Skeletal muscle tissue (tissue), 4 donors: ENCODE measurements around the gene IGSF1. TPM values are rescaled to one million over a fixed set of nuclear protein-coding genes. Genes with fewer than 3 reads are reported as not detected.

ENCODE experiments used
- H3K27ac ChIP-seq: one replicate; pipeline ENCODE4 v1.7.0; 2013; ENCODE audit warnings: mild to moderate bottlenecking, low read depth, low read length, inconsistent platforms
- H3K27me3 ChIP-seq, 3 donors: one replicate each; pipeline ENCODE4 v1.7.0; 2013; ENCODE audit warnings: low read length in 3 of 3; ENCODE audit not compliant: control insufficient read depth in 3 of 3, insufficient read depth in 3 of 3
- H3K36me3 ChIP-seq, 3 donors: one replicate each; pipeline ENCODE4 v1.7.0; 2013; ENCODE audit warnings: low read length in 3 of 3; ENCODE audit not compliant: control insufficient read depth in 3 of 3, insufficient read depth in 3 of 3
- H3K4me1 ChIP-seq, 3 donors: one replicate each; pipeline ENCODE4 v1.7.0; 2013; ENCODE audit warnings: low read length in 3 of 3, mild to moderate bottlenecking in 3 of 3; ENCODE audit not compliant: control insufficient read depth in 3 of 3, insufficient read depth in 3 of 3
- H3K4me3 ChIP-seq, 3 donors: one replicate each; pipeline ENCODE4 v1.7.0; 2013; ENCODE audit warnings: low read length in 3 of 3
- H3K9ac ChIP-seq, 3 donors: one replicate each; pipeline ENCODE4 v1.7.0; 2013; ENCODE audit warnings: low read length in 3 of 3, mild to moderate bottlenecking in 3 of 3, moderate library complexity in 2 of 3, low read depth in 1 of 3
- H3K9me3 ChIP-seq, 3 donors: one replicate each; pipeline ENCODE4 v1.7.0; 2013; ENCODE audit warnings: low read length in 3 of 3; ENCODE audit not compliant: control insufficient read depth in 3 of 3
- total RNA-seq: library from RNA; depleted of rRNA; stranded (reverse); fragments of >200 nt; gene quantifications from one replicate; pipeline ENCODE4 v1.2.3, GENCODE V29; 2014
- donor health status: Osteomylitis.

IGSF1 gene
- total RNA-seq, 1 donor from 2014 or later: 59.5 TPM

DNA sequence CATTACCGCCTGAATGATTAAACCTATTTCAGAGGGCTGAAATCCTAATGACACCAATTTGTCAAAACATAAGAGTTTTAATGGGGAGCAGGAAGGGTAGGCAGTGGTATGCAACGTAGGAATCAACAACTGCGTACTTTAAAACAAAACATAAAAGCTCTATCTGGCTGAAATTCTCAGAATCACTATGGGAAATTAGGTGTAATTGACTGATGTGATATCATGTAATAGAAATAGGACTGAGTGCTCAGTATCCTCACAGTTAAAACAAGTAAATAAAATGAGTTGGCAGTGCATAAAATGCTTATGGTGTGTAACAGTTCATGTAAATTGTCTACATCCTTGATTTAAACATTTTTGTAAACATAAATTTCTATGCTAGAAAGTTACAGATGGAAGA is 13.6 kb upstream of the IGSF1 start:
- H3K27ac ChIP-seq: no peak overlapping the region
- no peaks in the 10 kb centered on the region for H3K9me3 ChIP-seq
- H3K4me3 ChIP-seq: no peak overlapping the region
- H3K36me3 ChIP-seq: no peaks in the 10 kb centered on the region
- no peak overlapping the region for H3K9ac ChIP-seq
- no peaks in the 10 kb centered on the region for H3K4me1 ChIP-seq
- peaks cover 0 to 2% (median 0%) of the 10 kb centered on the region in 3 donors for H3K27me3 ChIP-seq

DNA sequence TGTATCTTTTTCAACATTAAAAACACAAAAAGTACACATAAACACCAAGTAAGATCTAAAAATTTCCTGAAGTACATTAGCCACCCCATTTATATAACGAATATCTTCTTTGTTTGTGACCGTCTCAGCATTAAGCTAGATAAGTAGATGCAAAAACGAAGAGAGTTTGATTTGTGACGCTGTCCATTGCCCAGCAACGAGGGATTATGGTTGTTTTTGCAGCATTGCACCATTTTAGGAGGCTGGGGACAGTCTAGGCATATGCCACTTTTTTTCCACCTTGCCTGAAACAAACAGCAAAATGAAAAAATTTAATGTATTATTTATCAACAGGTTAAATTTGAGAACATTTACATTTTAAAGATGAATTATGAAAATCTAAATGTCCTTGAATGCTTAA is 12.0 kb upstream of the IGSF1 start:
- H3K9ac ChIP-seq: no peak overlapping the region
- no peak overlapping the region for H3K4me3 ChIP-seq
- H3K9me3 ChIP-seq: no peaks in the 10 kb centered on the region
- H3K4me1 ChIP-seq: no peaks in the 10 kb centered on the region
- H3K27ac ChIP-seq: no peak overlapping the region
- H3K27me3 ChIP-seq: peaks cover 0 to 4% (median 0%) of the 10 kb centered on the region in 3 donors
- no peaks in the 10 kb centered on the region for H3K36me3 ChIP-seq

DNA sequence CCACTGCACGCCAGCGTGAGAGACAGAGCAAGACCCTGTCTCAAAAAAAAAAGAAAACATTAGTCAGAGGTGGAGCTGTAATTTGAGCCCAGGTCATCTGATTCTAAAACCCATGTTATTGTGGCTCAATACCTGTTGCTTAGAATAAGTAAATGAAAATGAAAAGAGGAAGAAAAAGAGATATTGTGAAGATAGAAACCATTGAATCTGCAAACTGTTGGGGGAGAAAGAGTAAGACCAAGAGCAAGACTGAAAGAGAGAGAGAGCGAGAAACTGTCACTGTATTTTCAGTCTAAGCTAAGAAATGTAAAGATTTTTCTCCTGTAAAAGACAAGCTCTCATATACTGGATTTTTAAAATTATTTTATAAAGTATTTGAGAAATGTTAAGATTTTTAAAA is 9.7 kb upstream of the IGSF1 start:
- Histone ChIP-seq H3K4me3 (no peak overlapping the region), H3K27me3 (peaks cover 0 to 5% (median 0%) of the 10 kb centered on the region in 3 donors)

DNA sequence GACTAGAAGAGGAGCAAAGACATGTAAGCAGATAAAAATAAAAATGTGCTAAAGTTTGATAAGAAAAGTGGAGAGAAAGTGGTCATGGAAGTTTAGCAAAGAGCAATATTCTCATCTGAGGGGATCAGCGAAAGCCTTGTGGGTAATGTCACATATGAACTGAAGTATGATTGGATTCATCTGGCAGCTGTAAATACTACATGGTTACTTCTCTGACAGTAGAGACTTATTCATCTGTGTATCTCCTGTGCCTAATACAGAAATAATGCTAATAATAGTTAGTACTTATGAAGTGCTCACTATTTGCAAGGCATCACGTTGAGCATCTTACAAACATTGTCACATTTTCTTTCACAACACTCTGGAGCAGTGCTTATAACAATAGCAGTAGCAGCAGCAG is 8.9 kb upstream of the IGSF1 start:
- no peaks in the 10 kb centered on the region for H3K36me3 ChIP-seq
- no peak overlapping the region for H3K27ac ChIP-seq
- no peak overlapping the region for H3K9ac ChIP-seq
- H3K4me1 ChIP-seq: no peaks in the 10 kb centered on the region
- no peak overlapping the region for H3K4me3 ChIP-seq
- no peaks in the 10 kb centered on the region for H3K9me3 ChIP-seq
- H3K27me3 ChIP-seq: peaks cover 0 to 5% (median 0%) of the 10 kb centered on the region in 3 donors

More for the DNA sequence above, 9.7 kb upstream of the IGSF1 start:
- Histone ChIP-seq H3K27ac (no peak overlapping the region), H3K4me1 (no peaks in the 10 kb centered on the region), H3K36me3 (no peaks in the 10 kb centered on the region), H3K9me3 (no peaks in the 10 kb centered on the region), H3K9ac (no peak overlapping the region)

DNA sequence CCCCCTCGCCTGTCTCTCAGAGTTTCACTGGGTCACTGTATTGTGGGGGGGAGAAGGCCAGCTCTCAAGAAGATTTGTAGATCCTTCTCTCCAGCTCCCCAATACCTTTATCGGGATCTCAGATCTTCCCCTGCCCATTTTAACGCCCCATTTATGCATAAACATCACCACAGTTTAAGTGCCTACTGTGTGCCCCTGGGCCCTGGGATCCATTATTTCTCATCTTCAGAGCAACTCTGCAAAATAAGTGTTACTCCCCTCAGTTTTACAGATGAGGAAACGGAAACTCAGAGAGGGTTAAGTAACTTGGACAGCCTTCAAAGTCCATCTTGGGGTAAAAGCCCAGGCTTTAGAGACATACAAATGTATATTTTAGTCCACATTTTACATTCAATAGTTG is 421 bp upstream of the IGSF1 start:
- Histone ChIP-seq H3K9me3 (no peaks in the 10 kb centered on the region), H3K27me3 (peaks cover 0 to 9% (median 0%) of the 10 kb centered on the region in 3 donors), H3K27ac (no peak overlapping the region), H3K4me3 (no peak overlapping the region), H3K9ac (no peak overlapping the region), H3K36me3 (no peaks in the 10 kb centered on the region), H3K4me1 (no peaks in the 10 kb centered on the region)

DNA sequence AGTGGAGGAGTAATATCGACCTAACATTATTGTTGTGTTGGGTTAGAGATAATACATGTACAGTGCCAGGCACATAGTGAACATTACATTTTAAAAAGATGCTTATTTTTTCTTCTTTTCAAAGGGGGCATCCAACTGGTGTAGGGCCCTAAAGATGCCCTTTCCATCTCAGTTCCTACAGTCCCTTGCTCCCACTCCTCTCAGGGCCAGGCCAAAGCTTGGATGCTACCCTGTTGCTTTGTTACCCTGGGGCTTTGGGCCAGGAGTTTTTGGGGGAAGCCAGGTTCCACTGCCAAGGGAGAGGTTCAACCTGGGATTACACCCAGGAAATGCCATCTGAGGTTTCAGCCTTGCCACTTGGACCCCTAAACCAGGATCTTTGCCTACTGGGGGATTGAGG is 918 bp downstream of the IGSF1 start:
- Histone ChIP-seq H3K9ac (no peak overlapping the region), H3K27me3 (peaks cover 0 to 14% (median 0%) of the 10 kb centered on the region in 3 donors), H3K4me3 (no peak overlapping the region), H3K36me3 (no peaks in the 10 kb centered on the region), H3K9me3 (no peaks in the 10 kb centered on the region), H3K4me1 (no peaks in the 10 kb centered on the region), H3K27ac (no peak overlapping the region)

DNA sequence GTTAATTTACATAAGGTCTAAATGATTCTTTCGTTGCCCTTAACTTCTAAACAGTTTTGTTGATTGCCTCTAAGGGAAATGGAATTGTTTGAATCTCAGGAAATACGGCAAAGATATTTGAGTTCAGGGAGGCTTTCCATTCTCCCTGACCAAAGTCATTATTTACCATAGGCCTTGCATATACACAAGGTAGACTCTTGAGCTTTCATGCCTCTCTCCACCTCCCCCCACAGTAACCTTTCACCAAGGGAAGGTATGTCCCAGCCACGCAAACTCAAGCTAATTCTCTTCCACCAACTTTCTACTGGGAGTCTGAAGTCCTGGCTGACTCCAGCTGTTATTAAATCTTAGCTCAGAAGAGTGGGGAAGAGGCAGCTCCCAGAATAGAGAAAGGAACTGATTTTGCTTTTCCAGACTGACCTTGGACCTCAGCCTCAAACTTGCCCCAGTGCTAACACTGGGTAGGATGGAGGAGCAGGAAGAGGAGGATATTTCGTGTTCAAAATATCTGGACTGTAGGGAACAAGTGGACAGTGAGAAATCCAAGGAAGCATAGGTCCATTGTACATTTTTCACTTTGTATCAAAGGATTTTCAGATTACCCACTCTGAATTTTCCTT is 1.4 kb downstream of the IGSF1 start:
- H3K36me3 ChIP-seq: no peaks in the 10 kb centered on the region
- no peaks in the 10 kb centered on the region for H3K4me1 ChIP-seq
- H3K27ac ChIP-seq: no peak overlapping the region
- no peak overlapping the region for H3K9ac ChIP-seq
- no peaks in the 10 kb centered on the region for H3K9me3 ChIP-seq
- H3K27me3 ChIP-seq: peaks cover 0 to 14% (median 0%) of the 10 kb centered on the region in 3 donors
- H3K4me3 ChIP-seq: no peak overlapping the region

DNA sequence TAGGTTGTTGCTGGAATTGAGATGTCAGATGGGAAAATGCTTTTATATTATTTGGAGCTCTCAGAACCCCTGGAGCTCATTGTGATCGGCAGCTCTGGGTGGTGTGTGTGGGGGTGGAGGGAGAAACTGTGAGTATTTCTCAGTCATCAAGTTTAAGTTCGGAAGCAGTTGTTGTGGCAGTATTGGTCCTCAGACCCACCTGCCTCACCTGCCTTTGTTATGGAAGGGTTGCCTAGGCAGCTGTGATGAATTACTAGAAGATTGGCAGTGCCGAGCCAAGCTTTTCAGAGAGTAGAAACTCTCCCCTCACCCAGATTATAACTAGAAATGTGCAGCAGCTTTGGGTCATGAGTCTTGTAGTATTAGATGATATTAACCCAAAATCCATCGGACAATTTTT is 9.5 kb downstream of the IGSF1 start:
- no peaks in the 10 kb centered on the region for H3K9me3 ChIP-seq
- H3K4me1 ChIP-seq: no peaks in the 10 kb centered on the region
- no peaks in the 10 kb centered on the region for H3K36me3 ChIP-seq
- no peak overlapping the region for H3K27ac ChIP-seq
- H3K9ac ChIP-seq: no peak overlapping the region
- peaks cover 0 to 7% (median 0%) of the 10 kb centered on the region in 3 donors for H3K27me3 ChIP-seq
- H3K4me3 ChIP-seq: no peak overlapping the region

DNA sequence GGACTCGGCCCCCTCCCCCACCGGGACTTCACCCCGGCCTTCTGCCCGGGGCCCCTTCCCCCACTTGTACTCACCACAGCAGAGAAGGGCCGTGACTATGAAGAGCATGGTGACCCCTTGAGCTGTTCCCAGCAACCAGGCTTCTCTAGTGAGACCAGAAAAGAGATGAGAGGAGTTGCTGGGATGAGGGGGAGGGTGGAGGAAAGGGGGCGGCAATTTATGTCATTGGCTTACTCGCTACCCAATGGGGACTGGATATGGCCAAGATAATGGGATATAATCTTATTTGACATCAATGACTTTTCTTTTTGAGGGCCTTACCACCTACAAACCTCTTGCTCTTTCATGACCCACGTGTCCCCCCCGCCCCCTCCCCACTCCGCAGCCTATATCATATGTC is 9.9 kb downstream of the IGSF1 start:
- Histone ChIP-seq H3K27ac (no peak overlapping the region), H3K4me3 (no peak overlapping the region), H3K4me1 (no peaks in the 10 kb centered on the region)

DNA sequence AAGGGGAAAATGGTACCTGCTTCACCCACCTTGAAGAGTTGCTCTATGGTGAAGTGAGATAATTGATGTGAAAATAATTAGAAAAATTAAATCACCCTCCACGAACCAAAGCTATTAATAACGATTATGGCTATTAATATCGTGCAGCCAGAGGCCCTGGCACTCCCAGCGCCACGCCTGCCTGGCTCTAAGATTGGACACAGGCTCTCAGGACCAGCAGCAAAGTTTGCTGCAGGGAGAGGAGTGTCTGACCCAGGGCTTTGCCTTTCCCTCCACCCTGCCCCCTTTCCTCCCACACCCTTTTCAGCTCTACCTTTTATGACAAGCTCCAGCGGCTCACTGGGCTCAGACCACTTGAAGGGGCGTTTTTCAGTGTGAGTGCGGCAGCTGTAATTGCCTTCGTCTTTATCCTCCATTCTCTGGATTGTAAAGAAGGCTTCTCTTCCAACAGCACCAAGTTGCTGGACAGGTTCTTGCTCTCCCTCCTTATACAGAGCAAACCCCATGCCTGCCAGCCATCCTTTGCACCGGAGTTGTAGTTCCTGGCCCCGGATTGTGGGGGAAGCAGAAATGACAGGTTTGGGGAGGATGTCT is 11.5 kb downstream of the IGSF1 start:
- Histone ChIP-seq H3K9ac (no peak overlapping the region), H3K27ac (no peak overlapping the region), H3K36me3 (no peaks in the 10 kb centered on the region), H3K4me1 (no peaks in the 10 kb centered on the region), H3K9me3 (no peaks in the 10 kb centered on the region), H3K4me3 (no peak overlapping the region), H3K27me3 (peaks cover 0 to 6% (median 0%) of the 10 kb centered on the region in 3 donors)

More for the DNA sequence above, 9.9 kb downstream of the IGSF1 start:
- H3K27me3 ChIP-seq: peaks cover 0 to 7% (median 0%) of the 10 kb centered on the region in 3 donors
- H3K9me3 ChIP-seq: no peaks in the 10 kb centered on the region
- H3K9ac ChIP-seq: no peak overlapping the region
- no peaks in the 10 kb centered on the region for H3K36me3 ChIP-seq
